TTC549 (cell line): ENCODE results near the gene SCUBE1.

ENCODE experiments used
- FAIRE-seq: peaks from 2 replicates; lab custom pipeline; 2012; peaks lifted over from hg19 to GRCh38; lab: Jason Lieb, UNC

SCUBE1 gene

DNA sequence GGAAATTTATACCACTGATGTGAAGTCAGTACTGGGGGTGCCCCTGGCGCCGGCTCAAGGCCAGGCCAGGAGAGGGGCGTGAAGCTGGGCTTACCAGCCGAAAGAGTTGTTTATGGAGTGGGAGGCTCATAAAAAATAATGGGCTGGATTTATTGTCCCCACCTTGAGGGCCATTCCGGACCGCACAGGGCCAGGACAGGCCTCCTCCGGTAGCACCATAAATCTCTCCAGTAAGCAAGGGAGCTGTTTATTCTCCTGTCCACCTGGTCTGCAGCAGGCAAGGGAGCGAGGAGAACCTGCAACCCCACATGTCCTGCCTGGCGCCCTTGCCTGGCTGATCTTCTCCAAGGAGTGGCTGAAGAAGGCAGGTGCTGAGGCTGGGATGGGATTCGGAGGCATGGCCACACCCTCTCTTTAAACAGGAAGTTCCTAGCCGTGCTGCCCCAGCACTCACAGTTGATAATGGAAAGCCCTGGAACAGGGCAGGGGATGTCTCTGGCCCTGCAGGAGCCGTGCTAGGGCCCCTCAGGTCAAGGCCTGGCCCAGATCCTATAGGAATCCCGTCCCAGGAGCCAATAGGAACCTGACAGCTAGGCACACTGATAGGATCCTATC, 65.1 kb downstream of the SCUBE1 start:
- FAIRE-seq: no peak

DNA sequence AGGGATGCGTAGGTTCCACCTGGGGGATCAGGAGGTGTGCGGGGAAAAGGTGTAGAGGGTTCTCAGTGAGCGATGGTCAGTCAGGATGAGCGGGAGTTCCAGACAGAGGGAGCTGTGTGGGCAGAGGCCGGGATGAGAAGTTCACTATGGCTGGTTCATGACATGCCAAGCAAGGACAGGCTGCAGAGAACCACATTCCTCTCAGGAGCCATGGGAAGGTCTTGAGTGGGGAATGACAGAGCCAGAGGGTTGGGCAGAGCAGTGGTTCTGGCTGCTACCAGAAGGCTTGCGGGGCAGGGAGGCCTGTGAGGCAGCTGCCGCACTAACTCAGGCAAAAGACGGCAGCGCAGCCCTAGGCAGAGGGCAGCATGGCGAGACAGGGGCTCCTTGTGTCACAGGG, 66.1 kb downstream of the SCUBE1 start:
- FAIRE-seq: no peak

DNA sequence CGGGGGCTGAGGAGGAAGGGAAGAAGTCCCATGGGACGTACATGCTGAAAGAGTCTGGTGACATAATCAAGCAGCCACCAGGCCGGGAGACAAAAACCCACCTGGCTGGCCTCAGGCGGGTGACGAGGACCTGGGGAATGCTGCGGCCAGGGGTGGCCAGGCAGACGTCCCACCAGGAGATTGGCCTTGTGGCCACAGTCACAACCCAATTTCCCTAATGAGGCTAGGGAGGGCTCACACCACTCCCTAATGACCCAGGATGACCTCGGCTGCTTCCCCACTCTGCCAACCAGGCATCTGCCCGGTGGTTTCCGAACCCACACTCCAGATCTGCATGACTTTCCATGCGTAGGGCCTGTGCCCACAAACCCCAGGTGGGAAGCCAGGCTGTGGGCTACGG, 66.9 kb downstream of the SCUBE1 start:
- no peak for FAIRE-seq

DNA sequence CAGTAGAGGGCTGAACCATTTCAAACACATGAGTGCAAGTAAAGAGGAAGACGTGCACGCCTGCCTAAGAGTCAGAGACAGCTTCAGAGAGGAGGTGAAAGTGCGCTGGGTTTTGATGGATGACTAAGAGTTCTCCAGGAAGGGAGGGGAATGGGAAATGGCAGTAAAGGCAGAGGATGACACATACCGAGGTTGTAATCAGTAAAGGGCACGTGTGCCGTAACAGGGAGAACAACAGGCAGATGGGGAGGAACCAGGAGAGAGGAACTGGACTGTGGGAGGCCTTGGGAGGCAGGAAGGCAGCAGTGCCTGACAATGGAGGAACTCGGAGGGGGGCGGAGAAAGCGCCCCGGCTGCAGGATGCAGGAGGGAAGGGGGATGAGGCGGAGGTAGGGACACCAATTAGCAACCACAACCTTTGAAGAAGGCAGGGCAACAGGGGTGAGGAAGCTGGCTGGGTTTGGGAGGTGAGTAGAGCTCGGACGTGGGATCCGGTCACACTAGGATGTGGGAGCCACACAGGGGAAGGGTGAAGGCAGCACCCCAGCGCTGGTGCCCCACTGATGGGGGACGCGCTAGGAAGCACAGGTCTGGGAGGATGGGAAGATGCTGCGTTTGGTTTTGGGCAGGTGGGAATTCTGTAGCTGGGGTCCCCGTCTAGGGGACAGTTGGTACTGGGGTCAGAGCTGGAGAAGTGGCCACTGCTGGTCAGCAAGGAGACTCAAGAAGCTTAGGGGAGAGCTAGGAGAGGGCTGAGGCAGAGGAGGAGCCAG, 67.4 kb downstream of the SCUBE1 start:
- no peak for FAIRE-seq

DNA sequence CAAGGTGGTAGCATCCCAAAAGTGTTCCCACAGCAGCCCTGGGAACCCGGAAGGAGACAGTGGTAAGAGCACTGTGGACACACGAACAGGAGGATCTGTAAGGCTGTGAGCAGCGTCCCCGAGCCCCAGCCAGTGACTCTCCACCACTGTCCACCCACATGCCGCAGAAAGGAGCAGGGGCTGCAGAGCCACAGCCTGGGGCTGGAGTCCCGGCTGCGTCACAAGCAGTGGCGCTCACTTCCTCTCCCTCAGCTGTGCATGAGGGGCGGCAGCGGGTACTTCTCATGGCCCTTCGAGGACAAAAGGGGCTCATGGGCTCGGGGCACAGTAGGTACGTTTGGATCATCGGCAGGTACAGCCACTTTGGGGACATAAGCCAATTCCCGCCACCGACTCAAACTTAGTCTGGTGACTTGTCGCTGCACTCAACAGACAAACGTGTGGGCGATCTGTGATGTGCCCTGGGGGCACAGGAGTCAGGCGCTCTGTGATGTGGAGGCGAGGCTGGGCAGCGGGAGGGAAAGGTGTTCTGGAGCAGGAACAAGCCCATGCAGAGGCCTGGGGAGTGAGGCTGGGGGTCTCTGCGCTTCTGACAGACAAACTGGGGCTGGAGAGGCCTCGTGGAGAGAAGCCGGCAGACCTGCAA, 68.5 kb downstream of the SCUBE1 start:
- no peak for FAIRE-seq

DNA sequence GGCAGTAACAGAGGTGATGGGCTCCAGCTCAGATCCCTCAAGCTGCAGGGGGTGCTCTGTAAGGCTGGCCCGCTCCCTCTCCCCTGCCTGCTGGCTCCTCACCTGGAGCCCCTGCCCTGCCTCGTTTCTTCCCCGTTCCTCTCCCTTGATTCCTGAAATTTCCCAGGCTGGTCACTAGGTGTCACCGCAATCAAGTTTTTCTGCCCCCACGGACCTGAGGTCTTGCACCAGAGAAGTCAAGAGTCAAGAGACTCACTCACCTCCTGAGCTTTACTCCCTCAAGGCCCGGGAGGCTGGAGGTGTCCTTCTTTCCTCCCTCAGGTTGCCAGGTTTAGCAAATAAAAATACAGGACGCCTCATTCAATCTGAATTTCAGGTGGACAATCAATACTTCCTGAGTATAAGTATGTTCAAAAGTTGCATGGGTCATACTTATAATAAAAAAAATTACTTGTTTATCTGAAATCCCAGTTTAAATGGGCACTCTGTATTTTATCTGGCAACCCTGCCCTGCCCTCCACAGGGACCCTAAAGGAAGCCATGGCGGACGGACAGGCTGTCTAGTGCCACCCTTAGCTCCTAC, 69.2 kb downstream of the SCUBE1 start:
- FAIRE-seq: no peak

DNA sequence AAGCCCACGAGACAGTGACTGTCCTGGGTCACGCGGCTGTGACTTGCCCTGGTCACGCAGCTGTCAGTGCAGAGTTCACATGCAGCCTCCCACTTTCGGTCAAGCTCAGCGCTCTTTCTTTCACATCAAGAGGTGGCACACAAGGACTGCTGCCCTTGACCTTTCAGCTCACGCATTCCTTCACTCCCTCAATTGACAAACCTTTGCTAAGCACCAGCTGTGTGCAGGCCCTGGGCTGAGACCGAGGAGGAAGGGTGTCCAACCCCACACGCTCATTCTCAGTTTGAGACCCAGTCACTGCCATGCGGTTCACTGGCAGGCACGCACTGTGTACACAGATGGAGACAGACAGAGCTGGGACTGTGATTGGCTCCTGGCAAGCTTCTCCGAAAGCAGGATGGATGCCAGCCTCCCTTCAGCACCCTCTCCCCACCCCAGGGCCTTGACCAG, 70.3 kb downstream of the SCUBE1 start:
- FAIRE-seq: no peak

DNA sequence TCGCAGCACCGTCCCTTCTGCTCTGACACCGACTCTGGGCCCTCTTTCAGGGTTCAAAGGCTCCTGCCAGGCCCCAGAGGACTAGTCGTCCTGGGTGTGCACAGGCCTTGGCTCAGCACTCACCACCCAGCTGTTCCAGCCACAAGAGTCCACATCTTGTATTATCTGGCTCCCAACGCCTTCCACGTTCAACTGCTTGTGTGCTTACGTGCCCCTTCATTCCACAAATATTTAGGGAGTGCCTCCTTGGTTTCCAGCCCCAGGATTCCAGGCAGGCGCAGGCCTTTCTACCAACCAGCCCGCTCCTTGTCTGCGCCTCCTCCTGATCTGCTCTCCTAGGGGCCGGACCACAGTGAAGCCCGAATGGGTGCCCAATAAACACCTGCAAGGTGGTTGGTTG, 70.9 kb downstream of the SCUBE1 start:
- FAIRE-seq: no peak

DNA sequence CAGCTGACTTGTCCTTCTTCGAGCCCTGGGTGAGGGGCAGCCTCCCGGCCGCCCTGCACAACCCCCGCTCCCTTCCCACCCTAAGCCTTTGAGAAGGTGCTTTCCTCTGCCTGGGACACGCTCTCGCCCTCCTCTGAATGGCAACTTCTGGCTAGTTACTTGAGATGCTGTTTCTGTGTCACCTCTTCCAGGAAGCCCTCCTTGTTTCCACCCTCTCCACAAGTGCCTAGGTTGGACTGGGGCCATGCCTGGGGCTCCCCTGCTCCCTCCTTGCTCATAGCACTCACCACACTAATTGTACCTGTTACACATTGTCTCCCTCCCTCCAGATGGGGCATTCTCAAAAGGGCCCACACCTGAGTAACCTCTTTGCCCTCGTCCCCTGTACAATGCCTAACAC, 72.2 kb downstream of the SCUBE1 start:
- FAIRE-seq: no peak

DNA sequence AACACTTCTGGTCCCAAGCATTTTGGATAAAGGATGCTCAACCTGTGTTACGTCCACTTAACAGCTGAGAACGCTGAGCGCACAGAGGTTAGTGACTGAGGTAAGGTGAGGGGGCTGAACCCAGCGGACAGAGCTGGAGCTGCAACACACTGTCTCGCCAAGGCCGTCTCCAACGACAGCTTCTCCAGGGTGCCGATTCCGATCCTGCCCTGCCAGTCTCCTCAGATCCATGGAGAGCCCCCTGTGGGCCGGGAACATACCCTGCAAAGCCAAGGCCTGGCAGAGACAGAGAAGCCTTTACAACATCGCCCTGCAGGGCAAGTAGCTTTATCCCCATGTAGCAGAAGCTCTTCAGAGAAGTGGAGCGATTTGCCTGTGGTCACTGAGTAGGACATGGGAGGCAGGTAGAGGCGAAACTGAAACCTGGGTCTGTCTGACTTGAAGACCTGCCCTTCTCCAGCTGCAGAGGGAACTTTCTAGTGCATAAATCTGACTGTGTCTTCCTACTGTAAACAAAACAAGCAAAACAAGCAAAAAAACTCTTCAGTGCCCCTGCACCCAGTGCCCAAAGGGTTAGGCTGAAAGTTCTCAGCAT, 72.8 kb downstream of the SCUBE1 start:
- FAIRE-seq: no peak

DNA sequence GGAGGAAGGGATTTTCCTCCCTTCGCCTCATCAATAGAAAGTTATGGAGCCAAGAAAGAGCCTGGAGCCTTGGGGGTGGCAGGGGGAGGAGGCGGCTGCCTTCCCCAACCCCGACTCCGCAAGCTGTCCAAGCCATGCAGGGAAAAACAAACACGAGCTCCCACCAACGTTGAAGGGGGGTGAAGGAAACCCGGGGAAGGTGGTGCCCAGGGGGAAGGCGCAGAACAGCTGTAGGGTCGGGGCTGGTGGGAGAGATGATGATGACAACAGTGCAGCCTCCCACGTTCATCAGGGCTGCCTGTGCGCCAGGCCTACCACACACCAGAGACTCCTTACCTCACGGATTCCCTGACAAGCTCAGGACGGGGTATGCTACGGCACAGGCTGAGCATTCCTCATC, 73.5 kb downstream of the SCUBE1 start:
- FAIRE-seq: no peak

DNA sequence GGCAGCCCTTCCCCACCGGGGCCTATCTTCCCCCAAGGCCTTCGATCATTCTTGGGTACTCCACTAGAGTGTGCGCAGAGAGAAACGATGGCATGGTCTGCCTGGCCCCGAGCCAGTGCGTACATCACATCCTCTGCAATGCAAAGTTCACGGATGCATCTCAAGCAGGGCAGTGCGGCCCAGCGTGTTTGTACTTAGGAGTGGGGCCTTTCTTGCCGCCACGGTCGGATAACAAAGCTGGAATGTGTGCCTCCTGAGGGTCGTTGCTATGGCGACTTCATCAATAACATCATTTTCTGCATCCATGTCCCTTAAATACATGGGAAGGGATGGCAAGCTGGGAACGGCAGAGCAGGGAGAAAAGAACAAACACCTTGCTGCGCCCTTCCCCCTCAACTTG, 73.9 kb downstream of the SCUBE1 start:
- FAIRE-seq: no peak

DNA sequence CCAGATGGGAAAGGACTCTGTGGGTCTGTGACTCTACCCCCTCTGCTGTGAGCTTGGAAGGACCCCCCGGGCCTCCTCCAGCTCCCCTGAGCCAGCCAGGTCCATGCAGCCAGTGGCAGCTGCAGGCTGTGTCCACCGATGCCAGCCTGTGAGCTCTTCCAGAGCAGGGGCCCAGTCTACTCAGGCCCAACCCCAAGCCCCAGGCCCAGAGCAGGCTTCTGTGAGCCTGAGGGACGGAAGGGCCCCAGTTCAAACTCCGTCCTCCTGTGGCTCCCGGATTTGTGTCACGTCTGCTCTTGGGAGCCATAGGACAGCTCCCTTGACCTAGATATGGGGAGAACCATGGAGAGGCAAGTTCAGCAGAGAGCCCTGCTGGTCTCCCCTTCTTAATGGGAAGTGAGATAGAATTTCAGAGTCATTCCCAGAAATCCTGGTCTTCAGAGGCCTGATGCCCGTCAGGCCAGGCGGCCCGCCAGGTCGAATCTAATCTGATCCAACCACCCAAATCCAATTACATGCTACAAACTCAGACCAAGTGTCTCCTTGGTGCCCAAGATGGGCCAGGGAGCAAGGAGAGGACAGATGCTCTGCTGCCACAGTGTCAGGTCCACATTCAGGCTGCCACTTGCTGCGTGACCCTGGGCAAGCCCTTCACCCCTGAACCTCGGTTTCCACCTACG, 75.1 kb downstream of the SCUBE1 start:
- no peak for FAIRE-seq

DNA sequence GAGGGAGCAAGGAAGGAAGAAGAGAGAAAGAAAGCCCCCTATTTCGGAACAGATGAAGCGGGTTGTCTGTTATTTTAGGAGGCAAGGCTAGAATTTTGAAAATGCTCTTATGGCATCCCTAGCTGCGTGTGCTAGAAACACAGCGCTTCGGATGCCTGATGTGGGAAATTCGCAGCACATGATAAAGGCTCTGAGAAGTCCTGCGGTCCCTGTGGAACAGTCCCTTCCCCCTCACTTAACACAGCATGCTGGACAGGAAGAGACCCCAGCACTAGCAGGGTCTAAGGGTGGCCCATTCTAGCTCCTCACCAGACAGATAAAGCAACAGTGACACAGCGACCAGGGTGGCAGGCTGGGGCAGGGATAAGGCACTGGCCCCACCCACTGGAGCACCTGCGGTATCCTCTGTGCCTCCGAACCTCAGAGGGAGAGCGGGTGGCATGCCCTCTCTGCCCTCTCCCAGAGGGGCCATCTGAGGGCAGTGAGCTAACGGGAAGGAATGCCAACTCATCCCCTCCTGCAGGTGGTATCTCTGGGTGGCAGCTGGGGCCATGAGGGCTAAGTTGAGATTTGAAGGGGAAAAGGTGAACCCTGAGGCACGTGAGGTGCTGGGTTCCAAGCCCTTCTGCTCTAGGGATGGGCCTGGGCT, 75.7 kb downstream of the SCUBE1 start:
- no peak for FAIRE-seq

DNA sequence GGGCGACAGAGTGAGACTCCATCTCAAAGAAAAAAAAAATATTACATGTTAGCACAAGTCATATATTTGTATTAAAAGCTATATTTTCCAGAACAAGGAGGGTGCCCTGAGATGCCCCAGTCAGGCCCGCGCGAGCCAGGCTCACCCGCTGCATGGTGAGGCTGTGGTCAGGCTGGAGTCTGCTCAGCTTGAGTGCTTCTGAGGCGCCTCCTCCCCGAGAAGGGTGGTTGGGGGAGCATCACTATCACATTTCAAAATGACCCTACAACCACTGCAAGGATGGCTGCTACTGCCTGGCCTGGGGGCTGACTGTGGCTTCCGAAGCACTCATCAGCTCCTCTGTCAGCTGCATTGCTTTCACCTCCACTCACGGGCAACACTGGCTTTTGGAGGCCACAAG, 77.1 kb downstream of the SCUBE1 start:
- FAIRE-seq: no peak

DNA sequence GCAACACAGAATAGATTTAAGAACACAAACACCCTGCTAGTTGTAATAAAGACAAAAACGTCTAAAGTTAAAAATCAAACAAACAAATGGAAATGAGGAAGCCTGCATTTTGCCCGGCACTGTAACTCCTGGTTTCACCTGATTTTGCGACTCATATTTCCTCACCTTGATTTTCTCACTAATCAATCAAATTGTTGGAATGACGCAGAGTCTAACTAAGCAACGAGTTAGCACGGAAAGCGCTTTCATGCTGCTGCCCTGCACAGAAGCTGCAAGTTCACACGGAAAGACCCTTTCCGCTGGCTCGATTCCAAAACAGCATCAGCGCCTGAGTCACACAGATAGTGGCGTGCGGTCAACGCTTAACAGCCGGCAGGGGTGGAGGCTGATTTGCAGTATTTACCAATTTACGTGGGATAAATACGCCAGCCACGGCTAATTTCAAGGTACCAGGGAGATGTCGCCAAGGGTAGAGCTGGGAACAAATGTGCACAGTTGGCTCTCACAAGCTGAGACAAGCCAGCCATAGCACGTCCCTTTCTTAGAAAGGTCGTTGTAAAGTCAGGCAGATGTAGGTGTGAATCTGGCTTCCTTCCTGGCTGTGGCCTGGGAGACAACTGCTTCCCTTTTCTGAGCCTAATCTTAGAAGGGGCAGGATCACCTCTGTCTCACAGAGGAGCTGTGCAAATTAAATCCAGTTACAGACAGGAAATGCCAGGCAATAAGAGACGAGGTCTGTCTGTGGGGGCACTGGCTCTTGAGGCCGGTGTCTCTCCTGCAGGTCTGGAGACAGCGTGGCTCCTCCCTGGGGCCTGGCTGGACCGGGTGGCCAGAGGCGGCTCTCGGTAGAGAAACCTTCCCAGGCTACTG, 79.3 kb downstream of the SCUBE1 start:
- no peak for FAIRE-seq

DNA sequence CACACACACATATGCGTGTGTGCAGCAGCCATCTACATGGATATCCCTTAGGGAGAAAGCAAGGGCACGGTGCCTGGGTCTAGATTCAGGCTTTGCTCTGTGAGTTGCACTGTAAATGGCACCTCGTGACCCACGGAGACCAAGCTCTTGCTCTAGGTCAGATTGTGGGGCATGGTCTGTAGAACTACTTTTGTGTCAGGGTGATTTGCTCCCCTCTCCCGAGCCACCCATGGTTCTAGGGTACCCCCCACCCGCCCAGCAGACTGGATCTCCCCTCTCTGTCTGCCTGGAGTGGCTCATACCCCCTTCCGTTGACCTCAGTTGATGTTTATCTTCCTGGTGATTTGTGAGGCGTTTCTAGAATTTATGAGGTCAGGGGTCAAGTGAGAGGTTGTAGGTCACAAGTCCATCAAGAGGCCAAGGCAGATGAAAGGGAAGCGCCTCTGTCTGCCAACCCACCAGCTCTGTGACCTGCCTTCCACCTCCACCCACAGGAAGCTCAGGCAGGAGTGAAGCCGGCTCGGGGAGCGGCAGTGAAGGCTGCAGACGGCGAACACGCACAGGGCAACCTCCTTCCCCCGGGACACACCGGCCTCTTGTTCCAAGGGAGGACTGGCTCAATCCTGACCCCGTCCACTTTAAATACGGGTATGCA, 80.1 kb downstream of the SCUBE1 start:
- no peak for FAIRE-seq

DNA sequence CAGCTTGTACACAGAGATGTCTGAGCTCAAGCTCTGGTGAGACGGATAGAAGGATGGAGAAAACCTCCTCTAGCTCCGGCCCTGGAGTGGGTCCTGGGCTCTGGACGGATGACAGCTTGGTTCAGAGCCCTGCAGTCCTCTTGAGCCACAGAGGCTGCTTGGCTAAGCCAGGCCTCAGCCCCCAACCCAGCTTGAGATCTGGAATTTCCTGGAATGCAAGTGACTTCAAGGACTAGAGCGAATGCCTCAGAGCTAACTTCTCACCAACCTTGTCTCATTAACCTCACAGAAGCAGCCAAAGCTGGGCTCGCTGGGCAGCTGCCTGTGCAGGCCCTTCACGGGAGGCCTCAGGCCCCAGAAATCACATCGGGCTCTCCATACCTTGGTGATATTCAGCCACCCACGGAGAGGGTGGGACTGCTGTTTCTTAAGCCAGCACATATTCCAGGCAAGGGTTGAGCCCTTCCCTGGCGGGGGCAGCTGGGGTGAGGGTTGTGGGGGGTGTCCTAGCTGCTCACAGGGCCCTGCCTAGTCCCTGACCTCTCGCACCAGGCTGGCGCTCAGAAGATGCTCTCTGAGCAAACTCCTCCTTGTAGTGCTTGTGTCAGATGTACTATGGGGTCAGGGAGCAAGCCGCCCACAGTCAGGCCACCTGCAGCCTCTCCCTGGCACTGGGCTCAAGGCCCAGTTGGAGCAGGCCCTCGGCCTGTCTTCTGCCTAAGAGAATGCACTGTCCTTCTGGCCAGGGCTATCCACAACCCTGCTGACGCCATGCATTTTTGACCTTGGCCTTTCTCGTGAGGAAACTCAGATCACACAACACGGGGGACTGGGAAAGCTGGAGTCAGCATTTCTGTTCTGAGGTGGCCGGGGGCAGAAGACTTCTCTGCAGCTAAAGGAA, 82.6 kb downstream of the SCUBE1 start:
- no peak for FAIRE-seq

DNA sequence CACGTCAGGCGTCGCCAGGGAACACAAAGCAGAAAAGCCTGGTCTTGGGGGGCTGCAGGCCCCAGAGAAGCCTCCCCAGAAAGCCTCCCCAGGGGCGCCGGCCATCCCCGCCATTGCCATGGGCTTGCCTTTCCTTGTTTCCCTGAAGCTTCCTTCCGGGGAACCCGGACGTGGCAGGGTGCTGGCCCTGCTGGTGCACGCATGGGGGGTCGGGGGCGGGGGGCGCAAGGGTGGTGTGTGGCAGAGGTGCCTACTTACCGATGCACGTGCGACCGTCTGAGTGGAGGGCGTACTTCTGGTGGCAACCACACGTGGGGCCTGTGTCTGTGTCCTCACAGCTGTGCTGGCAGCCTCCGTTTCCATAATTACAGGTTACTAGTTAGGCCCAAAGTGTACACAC, 85.2 kb downstream of the SCUBE1 start:
- FAIRE-seq: no peak
